RWPE2 (cell line): ENCODE results near the gene CDH12.
"Not testable (repeated sequence)": the region's sequence is repeated elsewhere in the genome, so short reads cannot be mapped to it uniquely, and the experiment has no call there.

ENCODE experiments used
- ATAC-seq: fragments of 200-7000 bp; cut with Tn5 transposase; 3 replicates; pipeline ENCODE4 v1.9.1; 2021; ENCODE audit warnings: low read depth
- DNase-seq: peaks from one replicate; pipeline ENCODE4 v3.0.0-alpha.2; 2020; ENCODE audit warnings: low spot score
- H3K27ac ChIP-seq: fragments of 450-650 bp; 2 replicates; pipeline ENCODE4 v1.5.1; 2017; ENCODE audit warnings: mild to moderate bottlenecking; ENCODE audit not compliant: poor library complexity, severe bottlenecking
- H3K27me3 ChIP-seq: fragments of 250-450 bp; sonication (Bioruptor Pico); 2 replicates; pipeline ENCODE4 v1.5.1; 2021; ENCODE audit warnings: mild to moderate bottlenecking, moderate library complexity; ENCODE audit not compliant: insufficient read depth, poor library complexity, severe bottlenecking
- H3K36me3 ChIP-seq: fragments of 250-450 bp; sonication (Bioruptor Pico); 2 replicates; pipeline ENCODE4 v1.5.1; 2020; ENCODE audit warnings: low read depth, mild to moderate bottlenecking, moderate library complexity
- H3K4me1 ChIP-seq: fragments of 250-450 bp; sonication (Bioruptor Pico); 2 replicates; pipeline ENCODE4 v1.5.1; 2021; ENCODE audit warnings: mild to moderate bottlenecking, moderate library complexity; ENCODE audit not compliant: insufficient read depth, poor library complexity, severe bottlenecking
- H3K4me3 ChIP-seq: fragments of 250-450 bp; sonication (Bioruptor Pico); 2 replicates; pipeline ENCODE4 v1.5.1; 2021; ENCODE audit warnings: mild to moderate bottlenecking, moderate library complexity; ENCODE audit not compliant: severe bottlenecking
- H3K9me3 ChIP-seq: fragments of 250-450 bp; sonication (Bioruptor Pico); 2 replicates; pipeline ENCODE4 v1.5.1; 2021; ENCODE audit warnings: mild to moderate bottlenecking, moderate library complexity; ENCODE audit not compliant: severe bottlenecking
- CTCF ChIP-seq: fragments of 450-650 bp; IDR thresholded peaks from one replicate; pipeline ENCODE4 v1.5.1; 2017; ENCODE audit warnings: mild to moderate bottlenecking, moderate library complexity; ENCODE audit not compliant: poor library complexity, severe bottlenecking

CDH12 gene

GRCh38 chr5:22621084-22621483 lies 232.1 kb downstream of the CDH12 start:
- no peaks in the 10 kb centered on the region for H3K9me3 ChIP-seq
- H3K36me3 ChIP-seq, result no peaks in the 10 kb centered on the region
- no peaks in the 10 kb centered on the region for H3K27me3 ChIP-seq
- H3K4me1 ChIP-seq, result no peaks in the 10 kb centered on the region
- no peak for ATAC-seq
- no peak overlapping the region for H3K4me3 ChIP-seq
- no peak for DNase-seq
- no peak overlapping the region for H3K27ac ChIP-seq
- TF ChIP-seq CTCF, result no peak

GRCh38 chr5:22615964-22616363 lies 237.2 kb downstream of the CDH12 start:
- Histone ChIP-seq H3K4me3 (no peak overlapping the region), H3K27me3 (peaks cover 3% of the 10 kb centered on the region), H3K27ac (no peak overlapping the region), H3K4me1 (no peaks in the 10 kb centered on the region), H3K36me3 (no peaks in the 10 kb centered on the region), H3K9me3 (no peaks in the 10 kb centered on the region)
- DNase-seq (no peak), ATAC-seq (no peak)
- no peak for TF ChIP-seq CTCF

- Histone ChIP-seq H3K27ac (no peak overlapping the region), H3K4me3 (no peak overlapping the region), H3K36me3 (no peaks in the 10 kb centered on the region), H3K4me1 (no peaks in the 10 kb centered on the region), H3K9me3 (no peaks in the 10 kb centered on the region), H3K27me3 (peaks cover 3% of the 10 kb centered on the region)
- no peak for DNase-seq
- no peak for ATAC-seq
- TF ChIP-seq CTCF, result no peak
Measured at GRCh38 chr5:22614486-22615094, 238.6 kb downstream of the CDH12 start.

GRCh38 chr5:22612928-22613327 lies 240.2 kb downstream of the CDH12 start:
- DNase-seq (no peak), ATAC-seq (no peak)
- no peaks in the 10 kb centered on the region for H3K4me1 ChIP-seq
- no peak overlapping the region for H3K4me3 ChIP-seq
- peaks cover 3% of the 10 kb centered on the region for H3K27me3 ChIP-seq
- H3K9me3 ChIP-seq, result no peaks in the 10 kb centered on the region
- TF ChIP-seq CTCF, result no peak
- H3K36me3 ChIP-seq, result no peaks in the 10 kb centered on the region
- H3K27ac ChIP-seq, result no peak overlapping the region

- no peak overlapping the region for H3K27ac ChIP-seq
- ATAC-seq (no peak), DNase-seq (no peak)
- no peak overlapping the region for H3K4me3 ChIP-seq
- peaks cover 3% of the 10 kb centered on the region for H3K27me3 ChIP-seq
- no peaks in the 10 kb centered on the region for H3K4me1 ChIP-seq
- H3K9me3 ChIP-seq, result no peaks in the 10 kb centered on the region
- TF ChIP-seq CTCF, result no peak
- no peaks in the 10 kb centered on the region for H3K36me3 ChIP-seq
Measured at GRCh38 chr5:22611327-22611726, 241.8 kb downstream of the CDH12 start.

- H3K36me3 ChIP-seq, ATAC-seq, H3K27ac ChIP-seq, H3K4me3 ChIP-seq, H3K4me1 ChIP-seq, DNase-seq, H3K9me3 ChIP-seq, H3K27me3 ChIP-seq: not testable (repeated sequence)
Measured at GRCh38 chr5:22607498-22607897, 245.6 kb downstream of the CDH12 start.
